ENCODE data around the gene RASGRF1. TPM values are rescaled to one million over a fixed set of nuclear protein-coding genes. Genes with fewer than 3 reads are reported as not detected.

Gene RASGRF1
- total and polyA plus RNA-seq, 7 donors = 0.14 to 1.2 (median 0.58) TPM; not detected in 1

- TF ChIP-seq POLR2A (IDR thresholded peaks at IDR 0.05) (no peak), EP300 (IDR thresholded peaks at IDR 0.05) (no peak), POLR2AphosphoS5 (IDR thresholded peaks at IDR 0.05) (no peak), CTCF (IDR thresholded peaks at IDR 0.05) (no peak)
- Histone ChIP-seq H3K27me3 (no peaks in the 10 kb centered on the region), H3K36me3 (no peaks in the 10 kb centered on the region), H3K4me3 (no peak overlapping the region), H3K27ac (no peak overlapping the region), H3K4me1 (no peaks in the 10 kb centered on the region), H3K9me3 (no peaks in the 10 kb centered on the region)
- WGBS, 2 donors = 87 to 90% methylated on average over 9 of the region's 9 CpGs
- intact Hi-C loops (cut with DNase I) = no loop called here
- DNase-seq = no peak
Measured at GRCh38 chr15:79003301-79003700, 87.3 kb downstream of the RASGRF1 start.

GRCh38 chr15:79002581-79002980 is 88.0 kb downstream of the RASGRF1 start:
- Histone ChIP-seq H3K4me3 (no peak overlapping the region), H3K4me1 (no peaks in the 10 kb centered on the region), H3K27ac (no peak overlapping the region), H3K27me3 (no peaks in the 10 kb centered on the region), H3K9me3 (no peaks in the 10 kb centered on the region), H3K36me3 (no peaks in the 10 kb centered on the region)
- intact Hi-C loops (cut with DNase I) = no loop called here
- no peak for DNase-seq
- TF ChIP-seq POLR2A (IDR thresholded peaks at IDR 0.05) = no peak
- TF ChIP-seq EP300 (IDR thresholded peaks at IDR 0.05) = no peak
- no peak for TF ChIP-seq CTCF (IDR thresholded peaks at IDR 0.05)
- no peak for TF ChIP-seq POLR2AphosphoS5 (IDR thresholded peaks at IDR 0.05)
- 85 to 92% methylated on average over 9 of the region's 9 CpGs for WGBS, 2 donors

GRCh38 chr15:78999636-79000035 is 90.9 kb downstream of the RASGRF1 start:
- Histone ChIP-seq H3K4me3 (no peak overlapping the region), H3K27me3 (no peaks in the 10 kb centered on the region), H3K27ac (no peak overlapping the region), H3K4me1 (no peaks in the 10 kb centered on the region), H3K36me3 (no peaks in the 10 kb centered on the region), H3K9me3 (no peaks in the 10 kb centered on the region)
- intact Hi-C loops (cut with DNase I) = no loop called here
- TF ChIP-seq EP300 (IDR thresholded peaks at IDR 0.05) (no peak), POLR2A (IDR thresholded peaks at IDR 0.05) (no peak), POLR2AphosphoS5 (IDR thresholded peaks at IDR 0.05) (no peak), CTCF (IDR thresholded peaks at IDR 0.05) (no peak)
- WGBS, 2 donors = 77 to 83% methylated on average over 11 of the region's 11 CpGs
- no peak for DNase-seq

- H3K27ac ChIP-seq = no peak overlapping the region
- WGBS, 2 donors = 86 to 89% methylated on average over 8 of the region's 8 CpGs
- H3K4me1 ChIP-seq = no peaks in the 10 kb centered on the region
- H3K27me3 ChIP-seq = no peaks in the 10 kb centered on the region
- DNase-seq = no peak
- intact Hi-C loops (cut with DNase I) = no loop called here
- no peak overlapping the region for H3K4me3 ChIP-seq
- H3K9me3 ChIP-seq = no peaks in the 10 kb centered on the region
- TF ChIP-seq POLR2A (IDR thresholded peaks at IDR 0.05) (no peak), POLR2AphosphoS5 (IDR thresholded peaks at IDR 0.05) (no peak), EP300 (IDR thresholded peaks at IDR 0.05) (no peak), CTCF (IDR thresholded peaks at IDR 0.05) (no peak)
- H3K36me3 ChIP-seq = no peaks in the 10 kb centered on the region
Measured at GRCh38 chr15:78998526-78998925, 92.1 kb downstream of the RASGRF1 start.

- Histone ChIP-seq H3K27ac (no peak overlapping the region), H3K36me3 (no peaks in the 10 kb centered on the region), H3K27me3 (no peaks in the 10 kb centered on the region), H3K4me1 (no peaks in the 10 kb centered on the region), H3K4me3 (no peak overlapping the region), H3K9me3 (no peaks in the 10 kb centered on the region)
- TF ChIP-seq CTCF (IDR thresholded peaks at IDR 0.05) (no peak), POLR2AphosphoS5 (IDR thresholded peaks at IDR 0.05) (no peak), POLR2A (IDR thresholded peaks at IDR 0.05) (no peak), EP300 (IDR thresholded peaks at IDR 0.05) (no peak)
- DNase-seq = no peak
- WGBS, 2 donors = 85 to 86% methylated on average over 8 of the region's 8 CpGs
- intact Hi-C loops (cut with DNase I) = no loop called here
Measured at GRCh38 chr15:78997981-78998499, 92.5 kb downstream of the RASGRF1 start.
